ENCODE measurements around the gene WWOX.

Gene WWOX

DNA sequence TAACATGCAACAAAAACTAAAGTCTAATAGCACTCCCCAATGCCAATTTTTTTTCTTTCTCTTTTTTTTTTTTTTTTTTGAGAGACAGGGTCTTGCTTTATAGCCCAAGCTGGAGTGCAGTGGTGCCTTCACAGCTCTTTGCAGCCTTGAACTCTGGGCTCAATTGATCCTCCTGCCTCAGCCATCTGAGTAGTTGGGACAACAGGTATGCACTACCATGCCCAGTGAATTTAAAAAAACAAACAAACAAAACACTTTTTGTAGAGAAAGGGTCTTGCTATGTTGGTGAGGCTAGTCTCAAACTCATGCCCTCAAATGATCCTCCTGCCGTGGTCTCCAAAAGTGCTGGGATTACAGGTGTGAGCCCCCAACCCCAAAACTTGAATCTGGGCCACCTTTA lies 632.3 kb downstream of the WWOX start:
- DNase-seq (ENCODE audit: low read depth in 3 of 3), result no peak

DNA sequence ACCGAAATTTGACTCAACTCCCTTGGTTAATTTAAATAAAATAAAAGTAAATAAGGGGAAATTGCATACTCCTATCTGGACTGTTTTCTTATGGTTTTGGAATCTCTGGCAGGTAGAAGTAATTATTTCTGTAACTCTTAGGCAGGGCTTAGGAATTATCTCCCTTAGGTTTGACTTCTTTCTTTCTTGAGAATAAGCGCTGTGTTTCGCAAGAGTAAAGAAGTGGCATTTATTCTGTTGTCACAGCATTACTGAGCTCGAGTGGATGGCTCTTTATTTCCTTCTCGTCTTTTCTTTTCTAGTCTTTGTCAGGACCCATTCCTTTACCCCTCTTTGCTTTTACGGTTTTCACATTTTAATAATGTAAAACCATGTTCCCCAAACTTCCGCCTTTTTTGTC lies 633.2 kb downstream of the WWOX start:
- DNase-seq (ENCODE audit: low read depth in 3 of 3), result no peak

DNA sequence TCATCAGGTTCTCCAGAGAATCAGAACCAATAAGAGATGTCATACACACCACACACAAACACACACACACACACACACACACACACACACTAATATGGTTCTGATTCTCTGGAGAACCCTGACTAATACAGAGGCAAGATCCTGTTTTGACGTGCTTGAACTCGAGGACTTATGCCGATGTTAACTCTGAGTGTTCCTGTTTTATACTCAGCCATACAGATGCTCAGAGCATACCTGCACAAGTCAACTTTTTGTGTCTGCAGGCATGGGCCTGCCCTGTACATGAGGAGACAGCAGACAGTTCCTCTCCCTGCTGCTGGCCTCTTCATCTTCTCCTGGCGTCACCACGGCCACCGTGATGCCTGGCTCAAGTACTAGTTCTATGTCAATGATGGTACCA lies 635.9 kb downstream of the WWOX start:
- no peak for DNase-seq (ENCODE audit: low read depth in 3 of 3)

DNA sequence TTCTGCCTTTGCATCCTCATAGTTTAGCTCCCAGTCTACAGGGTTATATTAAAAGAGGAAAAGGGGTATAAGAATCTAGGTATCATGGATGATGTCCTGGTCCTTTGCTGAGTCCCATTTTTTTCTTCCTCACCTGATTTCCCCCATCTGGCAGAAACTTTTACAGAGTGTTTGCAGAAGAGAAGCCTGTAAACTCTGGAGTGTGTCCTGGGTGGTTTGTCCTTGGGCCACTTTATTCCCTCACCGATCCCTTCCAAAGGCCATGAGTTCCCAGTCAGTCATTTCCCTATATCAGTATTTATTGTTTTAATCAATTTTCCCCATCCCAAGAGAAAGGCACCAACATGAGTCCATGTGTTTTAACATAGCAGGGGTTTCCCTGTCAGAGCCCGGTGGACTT lies 638.2 kb downstream of the WWOX start:
- no peak for DNase-seq (ENCODE audit: low read depth in 3 of 3)

DNA sequence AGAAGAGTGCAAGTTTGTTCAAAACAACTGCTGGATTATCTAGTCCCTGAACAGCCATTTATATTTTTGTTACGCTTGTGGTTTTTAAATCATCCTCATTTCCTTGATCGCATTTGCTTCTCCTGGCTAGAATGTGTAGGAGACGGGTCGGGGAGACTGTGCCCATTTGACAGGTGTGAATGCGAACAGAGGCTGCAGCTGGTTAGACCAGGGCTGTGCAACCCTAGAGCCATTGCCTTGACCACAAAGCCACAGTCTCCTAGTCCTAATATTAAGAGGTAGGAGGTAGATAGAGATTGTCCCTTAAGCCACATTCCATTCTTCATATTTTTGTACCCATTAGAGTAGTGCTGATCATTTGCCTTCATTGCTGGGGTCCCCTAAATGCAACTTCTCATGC lies 639.1 kb downstream of the WWOX start:
- no peak for DNase-seq (ENCODE audit: low read depth in 3 of 3)

DNA sequence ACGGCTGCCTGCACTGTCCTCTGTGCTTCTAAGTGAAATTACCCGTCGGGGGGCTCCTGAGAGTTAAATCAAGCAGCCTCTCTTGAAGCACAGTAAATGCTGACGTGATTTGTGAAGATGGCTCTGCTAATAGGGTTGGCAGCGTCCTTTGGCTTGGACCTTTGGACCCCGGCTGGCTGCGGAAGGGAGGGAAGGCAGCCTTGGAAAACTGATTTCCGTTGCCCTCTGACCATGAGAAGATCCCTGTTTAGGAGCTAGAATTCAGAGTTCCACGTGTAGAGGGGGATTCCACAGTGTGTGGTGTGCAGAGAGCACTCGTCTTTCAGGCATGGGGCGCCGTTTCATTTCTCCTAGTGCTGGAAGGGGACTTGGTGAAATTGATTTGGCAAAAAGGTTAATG lies 640.8 kb downstream of the WWOX start:
- no peak for DNase-seq (ENCODE audit: low read depth in 3 of 3)

DNA sequence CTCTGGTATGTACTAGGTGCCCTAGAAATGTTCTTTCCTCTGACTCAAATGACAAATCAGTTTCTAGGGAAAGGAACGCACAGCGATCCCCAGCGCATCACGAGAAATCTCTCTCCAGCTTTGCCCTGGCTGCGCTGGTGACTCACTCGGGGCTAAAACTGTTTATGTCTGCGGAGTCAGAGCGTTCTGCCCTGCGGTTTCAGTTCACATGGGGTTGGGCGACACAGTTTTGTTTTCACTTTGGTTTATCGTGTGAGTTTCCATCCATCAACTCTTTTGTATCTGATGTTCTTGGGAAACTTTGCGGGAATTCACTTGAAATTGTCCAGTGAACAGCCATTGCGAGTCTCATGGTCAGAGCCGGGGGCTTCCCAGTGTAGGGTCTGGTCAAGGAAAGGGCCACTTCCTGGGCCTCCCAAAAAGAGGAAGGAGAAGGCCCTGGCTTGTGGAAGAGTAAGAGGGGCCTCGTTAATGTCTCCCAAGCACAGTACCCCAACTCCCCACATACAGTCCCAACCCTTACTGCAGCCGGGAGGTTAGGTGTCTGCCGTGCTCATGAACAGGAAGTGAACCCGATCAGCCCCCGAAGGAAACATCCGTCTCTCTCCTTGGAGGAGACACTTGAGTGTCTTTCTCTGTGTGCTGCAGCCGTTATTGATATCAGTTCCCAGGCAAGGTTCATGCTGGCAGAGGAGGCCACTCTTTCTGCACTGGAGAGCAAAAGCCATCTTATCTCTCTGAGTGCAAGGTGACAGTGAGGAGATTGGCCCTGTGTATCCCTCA lies 643.2 kb downstream of the WWOX start:
- peak; percentile 57 to 78 (median 73) for DNase-seq (ENCODE audit: low read depth in 3 of 3)

DNA sequence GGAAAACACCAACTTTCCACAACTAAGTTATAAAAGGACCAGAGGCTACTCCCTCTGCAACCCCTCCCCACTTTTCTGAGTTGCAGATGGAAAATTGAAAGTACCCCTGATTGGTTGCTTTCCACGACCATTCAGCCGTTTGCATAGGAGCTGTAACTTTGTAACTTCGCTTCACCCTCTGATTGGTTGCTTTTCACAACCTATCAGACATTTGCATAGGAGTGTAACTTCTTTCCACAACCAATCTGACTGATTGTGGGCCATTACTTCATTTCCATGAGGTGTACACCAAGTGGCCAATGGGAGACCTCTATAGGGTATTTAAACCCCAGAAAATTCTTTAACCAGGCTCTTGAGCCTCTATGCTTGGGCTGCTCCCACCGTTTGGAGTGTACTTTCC lies 644.1 kb downstream of the WWOX start:
- DNase-seq (ENCODE audit: low read depth in 3 of 3), result no peak

DNA sequence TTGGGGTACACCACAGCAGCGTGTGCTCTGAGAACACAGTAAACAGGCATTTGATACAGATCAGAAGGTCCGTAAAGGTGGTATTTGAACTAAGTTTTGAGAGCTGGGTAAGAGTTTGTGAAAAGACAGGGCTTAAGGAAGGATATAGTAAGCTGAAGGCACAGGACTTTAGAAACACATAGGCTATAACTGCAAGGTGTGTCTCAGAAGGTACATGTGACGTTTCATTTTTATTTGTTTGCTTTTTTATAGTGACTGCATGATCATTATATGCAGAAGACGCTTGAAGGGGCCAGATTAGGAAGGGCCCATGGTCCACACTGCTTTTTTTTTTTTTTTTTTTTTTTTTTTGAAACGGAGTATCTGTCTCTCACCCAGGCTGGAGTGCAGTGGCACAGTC lies 644.6 kb downstream of the WWOX start:
- DNase-seq (ENCODE audit: low read depth in 3 of 3), result no peak

DNA sequence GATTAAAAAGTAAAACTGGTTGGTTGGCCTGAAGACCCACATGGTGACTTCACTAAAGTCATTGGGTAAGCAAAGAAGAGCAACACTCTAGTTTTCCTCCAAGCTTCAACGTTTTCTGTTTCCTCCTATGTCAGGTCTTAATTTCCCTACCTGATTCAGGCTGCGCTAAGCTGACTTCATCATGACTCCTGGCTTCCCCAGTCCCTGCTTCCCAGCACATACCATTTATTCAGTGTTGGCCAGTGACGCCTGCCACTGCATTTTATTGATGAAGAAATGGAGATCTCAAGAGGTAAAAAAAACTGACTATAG lies 645.3 kb downstream of the WWOX start:
- no peak for DNase-seq (ENCODE audit: low read depth in 3 of 3)

DNA sequence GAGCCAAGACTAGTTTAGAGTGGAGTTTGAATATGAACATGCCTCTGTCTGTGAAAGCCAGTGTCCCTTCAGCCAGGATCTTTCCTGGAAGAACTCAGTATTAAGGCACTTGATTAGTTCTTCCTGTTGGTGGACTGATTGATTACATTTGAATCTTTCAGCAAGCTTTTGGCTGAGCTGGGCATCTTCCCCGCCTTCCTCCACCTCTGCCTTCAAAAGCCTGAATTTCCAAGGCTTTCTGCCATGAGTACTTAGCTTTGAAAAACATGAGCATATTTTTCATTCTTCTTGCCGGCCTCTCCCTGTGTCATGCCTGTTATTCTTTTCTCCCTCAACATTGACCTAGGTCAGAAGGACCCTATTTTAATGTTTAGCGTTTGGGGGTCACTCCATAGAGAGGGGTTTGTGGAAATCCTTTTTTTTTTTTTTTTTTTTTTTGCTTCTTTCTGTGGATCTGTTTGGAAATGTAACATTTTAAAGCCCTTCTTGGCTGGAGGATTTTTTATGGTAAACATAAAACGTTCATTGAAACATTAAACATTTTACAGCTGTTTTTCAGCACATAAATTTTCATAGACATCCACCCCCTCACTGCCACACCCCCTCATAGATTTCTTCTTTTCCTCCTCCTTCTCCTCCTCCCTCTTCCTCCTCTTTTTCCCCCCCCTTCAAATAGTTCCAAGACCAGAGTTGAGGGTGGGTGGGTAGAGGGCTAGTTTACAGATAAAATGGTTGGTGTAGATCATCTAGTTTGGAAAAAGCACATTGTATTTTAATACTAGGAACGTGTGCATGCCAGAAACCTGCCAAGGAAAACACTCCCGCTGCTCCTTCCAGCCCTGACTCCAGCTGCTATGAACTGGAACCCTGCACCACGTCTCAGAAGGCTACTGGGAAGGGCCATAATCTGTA lies 645.9 kb downstream of the WWOX start:
- no peak for DNase-seq (ENCODE audit: low read depth in 3 of 3)

DNA sequence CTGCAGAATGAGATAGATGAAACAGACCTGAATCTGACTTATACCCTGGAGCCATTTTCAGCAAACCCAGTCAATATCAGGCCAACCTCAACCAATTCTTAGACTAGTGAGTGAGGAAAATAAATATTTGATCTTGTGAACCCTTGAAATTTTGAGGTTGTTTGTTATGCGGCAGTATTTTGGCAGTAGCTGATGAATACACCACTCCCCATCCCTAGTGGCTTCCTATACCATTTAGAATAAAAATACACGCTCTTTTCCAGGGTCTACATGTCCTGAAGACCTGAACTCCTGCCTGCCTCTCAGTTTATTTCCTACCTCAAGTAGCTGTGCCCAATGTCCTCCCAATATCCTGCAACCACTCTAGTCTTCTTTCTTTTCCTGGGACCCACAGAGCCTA lies 647.3 kb downstream of the WWOX start:
- no peak for DNase-seq (ENCODE audit: low read depth in 3 of 3)

DNA sequence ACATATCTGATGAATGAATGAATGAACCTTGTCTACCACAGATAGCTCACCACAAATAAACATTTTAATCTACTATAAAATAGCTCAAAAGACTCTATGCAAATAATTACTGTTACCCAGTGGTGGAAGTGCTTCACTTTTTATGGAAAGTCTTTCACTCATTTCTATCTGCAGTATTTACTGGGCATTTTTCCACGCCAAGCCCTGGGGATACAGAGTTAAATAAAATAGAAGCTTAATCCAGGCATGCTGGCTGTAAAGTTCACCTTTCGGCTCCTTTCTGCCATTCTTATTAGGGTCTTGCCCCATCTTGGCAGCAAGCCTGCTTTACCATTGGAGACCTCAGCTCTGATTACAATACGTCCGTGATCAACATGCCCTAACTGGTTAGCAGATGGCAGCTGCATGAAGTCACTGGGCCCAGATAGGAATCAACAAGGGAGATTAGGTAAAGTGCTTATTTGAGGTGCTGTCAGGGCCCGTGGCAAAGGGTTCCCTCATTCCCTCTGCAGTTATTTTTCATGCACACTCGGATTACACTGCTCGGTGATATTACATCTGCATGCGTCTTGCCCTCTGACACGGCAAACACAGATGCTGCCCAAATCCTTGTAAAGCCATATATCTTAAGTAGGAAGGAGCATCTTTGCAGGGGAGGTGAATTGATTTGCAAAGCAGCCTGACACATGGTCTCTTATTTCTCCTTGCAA lies 648.9 kb downstream of the WWOX start:
- no peak for DNase-seq (ENCODE audit: low read depth in 3 of 3)

DNA sequence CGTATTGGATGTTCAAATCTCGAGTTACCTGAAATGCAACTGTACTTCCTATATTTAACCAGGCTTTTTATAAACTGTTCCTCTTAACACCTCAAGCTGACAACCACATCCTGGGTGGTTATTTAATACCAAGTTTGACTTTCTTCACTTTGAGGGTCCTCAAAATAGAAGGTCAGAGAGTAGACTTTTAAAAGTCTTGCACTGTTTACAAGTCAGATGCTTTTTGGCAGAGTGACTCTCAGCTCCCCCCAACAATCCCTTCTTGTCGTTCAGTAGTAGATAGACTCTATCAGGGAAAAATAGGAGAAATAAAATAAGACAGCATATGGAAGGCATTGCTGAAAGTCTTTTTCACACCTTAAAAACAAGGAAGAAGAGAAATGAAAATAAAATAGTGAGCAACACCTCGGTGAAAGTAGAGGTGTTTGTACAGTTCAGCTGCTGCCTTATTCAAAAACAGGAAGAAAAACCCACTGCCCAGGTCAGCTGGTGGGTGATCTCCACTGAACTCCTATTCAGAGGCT lies 650.4 kb downstream of the WWOX start:
- no peak for DNase-seq (ENCODE audit: low read depth in 3 of 3)

DNA sequence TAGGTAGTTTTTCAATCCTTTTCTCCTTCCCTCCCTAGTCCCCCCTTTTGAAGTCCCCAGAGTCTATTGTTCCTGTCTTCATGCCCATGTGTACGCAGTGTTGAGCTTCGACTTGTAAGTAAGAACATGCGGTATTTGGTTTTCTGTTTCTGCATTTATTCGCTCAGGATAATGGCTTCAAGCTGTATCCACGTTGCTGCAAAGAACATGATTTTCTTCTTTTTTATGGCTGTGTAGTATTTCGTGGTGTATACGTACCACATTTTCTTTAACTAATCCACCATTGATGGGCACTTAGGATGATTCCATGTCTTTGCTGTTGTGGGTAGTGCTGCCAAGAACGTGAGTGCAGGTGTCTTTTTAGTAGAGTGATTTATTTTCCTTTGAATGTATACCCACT lies 651.2 kb downstream of the WWOX start:
- no peak for DNase-seq (ENCODE audit: low read depth in 3 of 3)

DNA sequence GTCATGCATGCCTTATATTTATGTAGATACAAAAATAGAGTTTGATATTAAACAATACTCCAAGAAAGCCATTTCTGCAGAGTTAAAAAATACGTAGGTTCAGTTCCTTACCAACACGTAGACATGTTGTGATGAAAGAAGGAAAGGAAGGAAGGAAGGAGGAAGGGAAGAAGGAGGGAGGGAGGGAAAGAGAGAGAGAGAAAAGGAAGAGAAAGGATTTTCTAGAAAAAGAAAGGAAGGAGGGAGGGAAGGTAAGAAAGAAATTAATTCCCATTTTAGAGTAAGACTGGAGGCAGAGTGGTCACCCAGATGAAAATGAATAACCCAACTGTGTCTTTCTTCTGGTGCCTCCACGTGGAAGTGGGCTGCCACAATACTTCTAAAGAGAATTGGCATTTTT lies 652.1 kb downstream of the WWOX start:
- DNase-seq (ENCODE audit: low read depth in 3 of 3), result no peak

DNA sequence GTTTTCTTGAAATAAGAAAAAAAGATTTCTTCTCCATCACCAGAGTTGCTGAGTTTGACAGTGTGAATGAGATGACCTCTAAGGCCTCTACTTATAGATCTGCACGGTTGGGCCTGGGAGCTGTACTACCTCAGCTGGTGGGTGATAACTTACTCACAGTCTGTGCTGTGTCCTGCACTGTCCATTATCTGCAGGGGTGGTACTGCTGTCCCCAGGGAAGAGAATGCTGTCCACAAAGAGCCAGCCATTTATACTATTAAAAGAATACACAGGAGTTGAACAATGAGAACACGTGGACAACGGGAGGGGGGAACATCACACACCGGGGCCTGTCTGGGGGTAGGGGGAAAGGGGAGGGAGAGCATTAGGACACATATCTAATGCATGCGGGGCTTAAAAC lies 655.3 kb downstream of the WWOX start:
- DNase-seq (ENCODE audit: low read depth in 3 of 3), result no peak

DNA sequence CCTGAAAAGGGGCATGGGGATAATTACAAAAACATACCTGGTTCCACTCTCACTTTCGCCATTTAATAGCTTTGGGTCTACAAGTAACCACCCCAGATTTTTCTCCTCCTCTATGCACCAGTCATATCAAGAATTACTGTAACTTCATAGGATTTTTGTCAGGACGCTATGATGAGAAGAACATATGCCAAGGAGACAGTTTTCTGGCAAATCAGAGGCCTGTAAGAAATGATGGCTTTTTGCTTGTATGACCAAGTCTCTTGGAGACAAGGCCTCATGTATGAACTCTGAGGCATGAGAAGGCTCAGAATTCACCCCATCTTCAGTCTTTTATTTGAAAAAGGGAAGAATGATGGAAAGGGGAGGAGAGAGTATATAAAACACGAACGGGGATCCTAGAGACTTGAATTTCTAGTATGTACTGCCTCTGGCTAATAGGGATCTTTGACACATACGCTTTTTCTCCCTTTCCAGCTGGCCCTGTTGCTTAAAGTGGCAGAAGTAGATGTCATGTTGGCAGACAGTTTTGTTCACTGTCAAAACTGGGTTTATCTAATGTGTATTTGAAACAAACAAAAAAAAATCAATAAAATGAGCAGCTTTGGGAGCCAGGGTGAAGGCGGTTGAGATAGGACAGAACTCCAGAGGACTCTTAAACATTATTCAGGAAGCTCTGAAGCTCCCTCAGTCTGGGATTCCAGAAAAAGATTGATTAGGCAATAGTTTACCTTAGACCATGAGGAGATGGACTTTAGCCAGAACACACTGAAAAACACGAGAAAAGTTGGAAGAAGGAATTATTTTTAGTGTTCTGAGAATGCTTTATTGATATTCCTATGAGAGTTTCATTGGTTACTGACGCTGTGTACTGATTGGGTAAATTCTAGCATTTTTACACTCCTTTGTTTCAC lies 656.6 kb downstream of the WWOX start:
- DNase-seq (ENCODE audit: low read depth in 3 of 3), result no peak

DNA sequence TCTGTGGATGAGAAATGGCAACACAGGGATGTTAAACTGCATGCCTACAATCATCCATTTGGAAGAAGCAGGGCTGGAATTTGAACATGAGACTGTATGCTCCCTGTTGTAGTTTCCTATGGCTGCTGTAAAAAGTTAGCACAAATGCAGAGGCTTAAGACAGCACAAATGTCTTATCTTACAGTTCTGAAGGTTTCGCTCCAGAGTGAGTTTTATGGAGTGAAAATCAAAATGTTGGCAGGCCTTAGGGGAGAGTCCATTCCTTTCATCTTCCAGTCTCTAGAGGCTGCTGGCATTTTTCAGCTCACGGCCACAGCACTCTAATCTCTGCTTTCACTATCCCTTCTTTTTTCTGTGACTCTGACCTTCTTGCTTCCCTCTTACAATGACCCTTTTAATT lies 660.1 kb downstream of the WWOX start:
- DNase-seq (ENCODE audit: low read depth in 3 of 3), result no peak

DNA sequence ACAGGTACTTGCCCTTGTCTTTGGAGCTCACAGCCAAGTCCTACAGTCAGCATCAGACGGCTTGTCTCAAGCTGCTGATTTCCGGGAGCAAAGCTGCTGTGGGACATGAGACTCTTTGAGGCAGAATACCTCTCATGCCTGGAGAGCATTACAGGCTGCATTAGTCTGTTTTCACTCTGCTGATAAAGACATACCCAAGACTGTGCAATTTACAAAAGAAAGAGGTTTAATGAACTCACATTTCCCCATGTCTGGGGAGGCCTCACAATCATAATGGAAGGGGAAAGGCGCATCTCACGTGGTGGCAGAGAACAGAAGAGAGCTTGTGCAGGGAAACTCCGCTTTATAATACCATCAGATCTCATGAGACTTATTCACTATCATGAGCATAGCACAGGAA lies 661.2 kb downstream of the WWOX start:
- DNase-seq (ENCODE audit: low read depth in 3 of 3), result no peak

DNA sequence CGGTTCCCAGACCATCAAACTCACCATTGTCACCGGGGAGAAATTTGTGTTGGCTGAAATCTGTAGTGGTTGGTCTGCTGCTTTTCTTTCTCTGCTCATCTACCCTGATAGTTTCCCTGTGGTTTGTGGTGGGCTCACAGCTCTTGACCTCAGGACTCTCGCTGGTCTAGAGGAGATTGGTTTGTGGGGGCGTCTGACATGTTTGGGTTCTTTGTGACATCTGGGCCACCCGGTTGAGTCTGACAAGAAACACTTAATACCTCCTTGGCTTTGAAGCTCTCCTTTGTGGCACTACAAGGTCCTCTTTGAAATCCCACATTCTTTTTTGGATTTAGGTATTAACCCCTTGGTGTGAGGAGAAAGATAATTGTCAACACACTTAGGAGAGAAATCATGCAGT lies 662.0 kb downstream of the WWOX start:
- no peak for DNase-seq (ENCODE audit: low read depth in 3 of 3)
